Left renal pelvis (tissue), 4 donors: ENCODE measurements around the gene SYT7. TPM values are rescaled to one million over a fixed set of nuclear protein-coding genes. Genes with fewer than 3 reads are reported as not detected.

Experiments
- DNase-seq, 4 donors: peaks; one replicate each; pipeline ENCODE4 v3.0.0-alpha.2; 2013; ENCODE audit warnings: low read depth in 4 of 4, low spot score in 3 of 4
- polyA plus RNA-seq, 4 donors: library from polyadenylated mRNA; unstranded; fragments of 120-200 nt; gene quantifications; one replicate each; pipeline ENCODE4 v1.2.1, GENCODE V29; 2013; ENCODE audit not compliant: insufficient read length in 4 of 4

SYT7 gene
- polyA plus RNA-seq, 4 donors: 1.2 to 7.3 (median 5.7) TPM

DNA sequence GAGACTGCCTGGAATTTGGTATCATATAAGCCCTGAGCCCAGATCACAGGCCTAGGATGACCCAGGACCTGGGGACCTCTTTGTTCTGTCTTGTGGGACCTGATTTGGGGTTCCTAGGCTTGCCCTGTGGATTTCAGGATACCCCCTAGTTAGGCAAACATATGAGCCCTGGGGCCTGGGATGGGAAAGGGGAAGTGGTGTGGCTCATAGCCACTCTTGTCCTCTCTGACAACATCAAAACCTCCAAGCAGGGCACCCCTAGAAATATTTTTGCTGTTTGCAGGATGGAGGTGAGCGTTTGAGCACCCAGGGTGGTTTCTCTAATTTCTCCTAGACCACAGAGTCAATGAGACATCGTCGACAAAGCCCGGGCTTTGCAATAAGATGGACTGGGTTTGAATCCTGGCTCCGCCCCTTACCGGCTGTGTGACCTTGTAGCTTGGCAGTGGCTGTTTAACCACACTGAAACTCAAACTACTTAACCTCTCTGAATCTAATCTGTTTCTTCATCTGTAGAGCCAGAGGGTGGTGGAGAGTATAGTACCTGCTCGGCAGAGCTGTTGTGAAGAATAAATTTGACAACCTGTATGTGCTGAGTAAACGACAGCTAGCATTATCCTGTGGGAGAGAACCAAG lies 77.6 kb downstream of the SYT7 start:
- DNase-seq: no peak

DNA sequence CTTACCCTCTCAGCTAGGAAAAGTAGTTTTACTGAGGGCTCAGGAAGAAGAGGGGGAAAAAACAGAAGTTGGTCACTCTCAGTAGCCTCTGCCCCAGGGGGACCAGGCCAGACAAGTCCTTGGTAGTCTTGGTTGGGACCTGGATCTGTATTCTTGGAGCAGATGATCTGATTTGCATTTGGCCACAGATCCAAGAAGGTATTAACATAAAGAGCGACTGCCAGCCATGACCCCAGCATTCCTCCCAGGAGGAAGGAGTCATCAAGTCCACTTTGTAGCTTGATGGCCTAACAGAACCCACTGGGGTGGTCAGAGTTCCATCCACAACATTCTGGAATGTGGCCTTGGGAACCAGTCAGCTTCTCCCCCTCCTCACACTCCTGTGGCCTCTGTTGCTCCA lies 78.4 kb downstream of the SYT7 start:
- DNase-seq: no peak

DNA sequence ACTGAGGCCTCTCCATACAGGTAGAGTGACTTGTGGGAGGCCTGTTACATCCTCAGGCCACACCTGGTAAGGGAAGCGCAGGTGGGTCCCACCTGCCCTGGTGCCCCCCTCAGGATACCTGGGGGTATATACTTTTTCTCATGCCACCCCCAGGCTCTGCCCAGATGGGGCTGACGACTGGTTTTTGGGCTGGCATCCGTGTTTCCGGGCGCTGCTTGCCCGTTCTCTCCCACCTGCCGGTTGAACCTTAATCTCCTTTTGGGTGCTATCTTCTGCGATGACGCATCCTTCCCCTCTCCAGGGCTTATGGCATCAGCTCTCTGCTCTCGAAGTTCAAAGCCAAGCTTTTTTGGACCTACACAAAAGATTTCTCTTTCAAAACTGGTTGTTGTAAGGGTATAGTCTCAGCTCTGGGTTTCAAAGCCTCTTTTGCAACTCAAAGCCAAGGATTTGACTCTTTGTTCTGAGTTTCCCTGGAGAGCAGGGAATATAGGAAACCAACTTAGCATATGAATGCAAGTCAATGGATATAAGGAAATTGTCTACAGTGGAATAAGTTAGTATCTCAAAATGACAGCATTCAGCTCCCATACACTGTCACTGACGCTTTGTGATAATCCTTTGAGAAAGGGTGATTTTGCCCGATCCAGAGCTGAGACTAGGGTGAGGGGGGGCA lies 80.9 kb downstream of the SYT7 start:
- DNase-seq: no peak

DNA sequence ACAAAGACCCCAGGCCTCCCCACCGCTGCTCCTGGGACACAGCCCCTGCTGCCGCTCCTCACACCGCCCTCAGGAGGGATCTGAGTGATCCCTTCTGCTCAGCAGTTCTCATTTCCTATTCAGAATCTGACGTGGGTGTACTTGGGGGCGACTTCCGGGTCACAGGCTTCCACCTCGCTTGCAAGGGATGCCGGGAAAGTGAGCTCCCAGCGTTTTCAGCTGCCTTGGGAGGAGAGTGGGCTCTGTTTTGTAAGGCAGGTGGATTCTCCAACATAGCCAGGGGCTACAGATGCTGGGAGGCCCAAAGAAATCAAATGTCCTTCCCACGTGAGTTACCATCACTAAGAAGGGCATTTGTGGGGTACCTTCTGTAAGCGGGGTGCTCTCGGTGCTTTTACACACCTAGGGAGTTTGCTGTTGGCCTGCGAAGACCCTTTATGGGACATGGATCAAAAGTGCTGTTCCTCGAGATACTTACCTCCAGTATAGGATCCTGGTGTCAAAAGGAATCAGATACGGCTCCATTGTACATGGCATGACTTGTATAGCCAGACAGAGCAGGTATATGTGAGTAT lies 82.0 kb downstream of the SYT7 start:
- no peak for DNase-seq

DNA sequence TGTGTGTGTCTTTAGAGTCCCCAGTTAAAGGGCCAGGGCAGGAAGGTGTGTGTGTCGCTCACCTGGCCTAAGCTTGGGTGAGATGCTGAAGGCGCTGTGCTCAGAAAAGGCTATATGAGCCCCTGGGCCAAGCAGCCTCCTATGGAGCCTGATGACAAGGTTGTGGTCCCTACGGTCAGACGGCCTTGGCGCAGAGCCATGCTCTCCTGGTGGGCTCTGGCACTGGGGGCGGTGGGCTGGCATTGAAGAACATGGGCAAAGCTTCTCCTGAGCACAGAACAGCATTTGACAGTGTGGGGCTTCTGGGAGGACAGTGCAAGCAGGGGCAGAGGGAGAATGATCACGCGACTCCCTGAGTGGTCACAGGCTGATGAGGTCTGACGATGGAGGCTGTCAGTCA lies 83.0 kb downstream of the SYT7 start:
- DNase-seq: no peak

- DNase-seq: no peak
These were observed 83.4 kb downstream of the SYT7 start for GRCh38 chr11:61497473-61497872.

DNA sequence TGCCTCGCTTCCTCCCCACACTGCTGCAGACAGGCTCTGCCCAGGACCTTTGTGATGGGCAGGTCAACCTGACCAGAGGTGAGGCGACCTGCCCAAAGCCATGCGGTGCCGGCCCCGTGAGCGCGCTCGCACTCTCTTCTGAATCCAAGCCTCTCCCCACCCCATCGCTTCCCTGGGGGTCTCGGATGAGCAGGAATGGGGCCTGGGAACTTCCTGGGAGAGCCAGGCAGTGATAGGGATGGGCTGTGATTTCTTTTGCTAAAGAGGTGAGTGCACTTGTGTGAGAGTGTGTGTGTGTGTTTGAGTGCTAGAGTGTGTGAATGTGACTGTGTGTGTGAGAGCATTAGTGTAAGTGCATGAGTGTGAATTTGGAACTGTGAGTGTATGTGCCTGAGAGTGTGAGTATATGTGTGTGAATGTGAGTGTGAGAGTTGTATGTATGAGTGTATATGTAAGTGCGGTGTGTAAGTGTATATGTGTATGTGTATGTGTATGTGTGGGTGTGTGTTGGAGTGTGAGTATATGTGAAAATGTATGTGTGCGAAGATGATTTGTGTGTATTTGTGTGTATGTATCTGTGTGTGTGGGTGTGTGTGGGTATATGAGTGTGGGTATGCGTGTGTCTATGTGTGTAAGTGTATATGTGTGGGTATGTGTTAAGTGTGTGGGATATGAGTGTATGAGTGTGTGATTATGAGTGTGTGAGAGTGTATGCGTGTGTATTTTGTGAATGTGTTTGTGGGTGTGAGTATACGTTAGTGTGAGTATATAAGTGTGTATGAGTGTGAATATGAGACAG lies 84.1 kb downstream of the SYT7 start:
- DNase-seq: no peak

DNA sequence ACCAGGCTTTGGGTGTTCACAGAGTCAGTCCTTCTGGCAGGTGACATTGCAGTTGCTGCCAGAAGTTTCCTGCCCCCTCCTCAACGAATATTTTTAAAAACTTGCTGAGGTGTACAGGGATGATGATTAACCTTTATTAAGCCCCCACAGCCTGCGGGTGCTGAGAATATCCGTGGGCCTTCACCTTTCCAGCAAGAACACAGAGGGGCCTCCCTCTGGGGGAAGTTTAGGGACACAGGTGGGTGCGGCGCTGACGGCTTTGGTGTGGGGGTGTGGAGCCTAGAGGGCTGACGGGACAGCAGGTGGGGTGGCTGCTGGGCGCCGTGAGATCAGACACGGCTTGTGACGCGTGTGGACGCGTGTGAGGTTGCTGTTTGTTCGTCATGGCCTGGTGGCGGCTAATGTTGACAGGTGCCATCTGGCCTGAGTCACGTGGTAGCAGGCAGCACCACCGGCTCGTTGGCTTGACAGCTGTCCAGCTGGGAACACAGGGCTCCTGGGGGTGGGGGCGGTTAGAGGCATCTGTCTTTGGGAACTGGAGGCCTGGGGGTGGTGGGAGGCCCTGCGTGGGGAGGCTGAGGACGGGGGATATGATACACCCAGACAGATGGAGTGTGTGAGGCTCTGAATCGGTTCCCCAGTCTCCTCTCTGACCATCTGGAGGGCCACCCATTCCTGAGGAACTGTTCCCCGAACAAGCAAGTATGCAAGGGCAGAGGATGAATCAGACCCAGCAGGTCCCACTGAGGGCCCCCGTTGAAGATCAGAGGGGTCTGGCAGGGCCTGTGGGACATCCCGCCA lies 84.9 kb downstream of the SYT7 start:
- DNase-seq: no peak

GRCh38 chr11:61494381-61494961 lies 86.4 kb downstream of the SYT7 start:
- no peak for DNase-seq

GRCh38 chr11:61491736-61492395 lies 89.0 kb downstream of the SYT7 start:
- no peak for DNase-seq

- no peak for DNase-seq
These were observed 90.8 kb downstream of the SYT7 start for GRCh38 chr11:61489833-61490721.

- DNase-seq: no peak
These were observed 92.1 kb downstream of the SYT7 start for GRCh38 chr11:61488651-61489291.

DNA sequence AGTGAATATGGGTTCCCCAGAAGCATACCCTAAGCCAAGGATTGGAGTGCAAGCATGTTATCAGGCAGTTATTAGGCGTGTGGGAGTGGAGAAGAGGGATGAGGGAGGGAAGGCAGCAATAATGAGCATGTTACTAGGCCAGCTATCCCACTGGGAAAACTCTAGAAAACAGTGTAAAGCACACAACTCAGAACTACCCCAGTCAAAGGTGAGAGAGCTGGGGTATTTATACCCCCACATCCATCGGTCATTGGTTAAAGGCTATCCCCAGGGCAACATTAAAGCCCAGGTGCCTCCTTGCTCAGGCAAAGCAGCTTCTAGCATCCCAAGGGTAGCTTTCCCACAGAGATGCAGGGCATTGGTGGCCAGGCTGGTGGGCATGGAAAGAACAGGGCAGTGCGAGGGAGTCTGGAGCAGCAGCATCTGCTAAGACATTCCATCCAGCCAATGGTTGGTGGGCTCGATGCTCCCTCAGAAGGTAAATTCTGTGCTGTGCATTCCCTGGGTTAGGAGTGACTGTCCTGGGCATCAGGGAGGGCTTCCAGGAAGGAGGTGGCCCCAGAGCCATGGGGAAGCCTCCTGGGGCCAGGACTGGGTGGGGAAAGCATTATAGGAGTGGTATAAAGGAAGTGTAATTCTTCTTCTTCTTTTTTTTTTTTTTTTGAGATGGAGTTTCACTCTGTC lies 93.4 kb downstream of the SYT7 start:
- DNase-seq: no peak

DNA sequence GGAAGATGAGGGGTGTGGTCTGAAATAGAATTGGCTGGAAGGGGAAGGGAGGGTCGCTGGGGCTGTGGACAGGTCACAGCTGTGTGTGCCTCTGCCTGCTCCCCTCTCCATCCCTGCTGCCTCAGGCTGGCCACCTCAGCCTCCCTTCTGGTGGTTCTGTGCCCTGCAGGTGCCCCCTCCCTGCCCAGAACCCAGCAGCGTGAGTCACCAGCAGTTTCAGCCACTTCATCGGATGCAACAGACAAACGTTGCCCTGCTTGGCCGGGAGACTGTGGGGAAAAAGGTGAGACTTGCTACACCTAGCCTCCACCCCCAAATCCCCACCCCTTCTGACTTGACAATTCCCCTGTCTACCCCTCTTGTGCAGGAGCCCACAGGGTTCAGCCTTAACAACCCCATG lies 94.1 kb downstream of the SYT7 start:
- DNase-seq: no peak

GRCh38 chr11:61486011-61486620 lies 94.8 kb downstream of the SYT7 start:
- DNase-seq: no peak

DNA sequence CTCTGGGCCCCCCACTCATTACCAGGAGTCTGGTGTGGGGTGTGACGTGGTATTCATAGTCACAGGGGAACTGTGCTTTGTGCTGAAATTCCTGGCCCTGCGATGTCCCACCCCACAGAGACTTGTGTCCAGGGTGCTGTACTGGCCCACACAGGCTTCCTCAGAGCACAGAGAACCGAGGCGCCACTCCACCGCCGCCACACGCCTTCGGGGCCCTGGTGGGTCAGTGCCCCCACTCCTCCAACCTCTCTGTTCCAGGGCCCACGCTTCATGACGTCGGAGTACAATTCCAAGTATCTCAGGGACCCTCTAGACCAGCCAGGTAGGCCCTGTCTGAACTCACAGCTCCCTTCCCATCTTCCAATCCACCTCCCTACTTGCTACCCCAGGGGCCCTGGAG lies 95.8 kb downstream of the SYT7 start:
- no peak for DNase-seq

- DNase-seq: no peak
These were observed 96.3 kb downstream of the SYT7 start for GRCh38 chr11:61484541-61484940.
